IPS-20b (cell line): ENCODE results near the gene HYDIN.

ENCODE experiments used
- H3K27ac ChIP-seq: one replicate; pipeline ENCODE4 v1.5.1; 2013; ENCODE audit warnings: low read length
- H3K27me3 ChIP-seq: 2 replicates; pipeline ENCODE4 v1.6.1; 2013; ENCODE audit warnings: mild to moderate bottlenecking, low read length, inconsistent platforms; ENCODE audit not compliant: insufficient read depth
- H3K36me3 ChIP-seq: 2 replicates; pipeline ENCODE4 v1.6.1; 2013; ENCODE audit warnings: low read depth, mild to moderate bottlenecking, inconsistent platforms, low read length, moderate library complexity; ENCODE audit not compliant: insufficient read depth
- H3K4me1 ChIP-seq: 2 replicates; pipeline ENCODE4 v1.6.1; 2013; ENCODE audit warnings: mild to moderate bottlenecking, control low read depth, inconsistent platforms, low read length, moderate library complexity; ENCODE audit not compliant: insufficient read depth
- H3K4me3 ChIP-seq: 2 replicates; pipeline ENCODE4 v1.5.1; 2013; ENCODE audit warnings: mild to moderate bottlenecking, low read length, inconsistent platforms
- H3K9ac ChIP-seq: 2 replicates; pipeline ENCODE4 v1.6.1; 2013; ENCODE audit warnings: low read depth, mild to moderate bottlenecking, inconsistent platforms, low read length, moderate library complexity
- H3K9me3 ChIP-seq: 2 replicates; pipeline ENCODE4 v1.6.1; 2013; ENCODE audit warnings: mild to moderate bottlenecking, low read depth, low read length, inconsistent platforms; ENCODE audit not compliant: insufficient read depth

HYDIN gene

GRCh38 chr16:70805380-70805779 is 425.1 kb downstream of the HYDIN start:
- no peak overlapping the region for H3K27ac ChIP-seq
- no peak overlapping the region for H3K4me3 ChIP-seq
- no peaks in the 10 kb centered on the region for H3K36me3 ChIP-seq
- no peaks in the 10 kb centered on the region for H3K4me1 ChIP-seq
- H3K27me3 ChIP-seq, result peaks cover 65% of the 10 kb centered on the region
- no peak overlapping the region for H3K9ac ChIP-seq
- H3K9me3 ChIP-seq, result no peaks in the 10 kb centered on the region

- H3K4me3 ChIP-seq, result no peak overlapping the region
- H3K27ac ChIP-seq, result no peak overlapping the region
Measured at GRCh38 chr16:70804734-70805169, 425.8 kb downstream of the HYDIN start.

GRCh38 chr16:70804153-70804733 is 426.3 kb downstream of the HYDIN start:
- Histone ChIP-seq H3K27me3 (peaks cover 54% of the 10 kb centered on the region), H3K27ac (no peak overlapping the region), H3K4me3 (no peak overlapping the region), H3K9ac (no peak overlapping the region), H3K36me3 (no peaks in the 10 kb centered on the region), H3K9me3 (no peaks in the 10 kb centered on the region), H3K4me1 (no peaks in the 10 kb centered on the region; the same call in none of the 2 replicates)

More at GRCh38 chr16:70804734-70805169, 425.8 kb downstream of the HYDIN start:
- no peaks in the 10 kb centered on the region; the same call in none of the 2 replicates for H3K4me1 ChIP-seq
- H3K9ac ChIP-seq, result no peak overlapping the region
- no peaks in the 10 kb centered on the region for H3K36me3 ChIP-seq
- H3K9me3 ChIP-seq, result no peaks in the 10 kb centered on the region
- H3K27me3 ChIP-seq, result peaks cover 59% of the 10 kb centered on the region

- Histone ChIP-seq H3K4me3 (no peak overlapping the region), H3K9ac (no peak overlapping the region), H3K9me3 (no peaks in the 10 kb centered on the region), H3K36me3 (peaks cover 9% of the 10 kb centered on the region; the same call in 1 of the 2 replicates), H3K27me3 (peaks cover 50% of the 10 kb centered on the region), H3K4me1 (no peaks in the 10 kb centered on the region; the same call in none of the 2 replicates), H3K27ac (no peak overlapping the region)
Measured at GRCh38 chr16:70803319-70803718, 427.2 kb downstream of the HYDIN start.

GRCh38 chr16:70801611-70802010 is 428.9 kb downstream of the HYDIN start:
- Histone ChIP-seq H3K9ac (peak overlapping the region; percentile 2; the same call in 1 of the 2 replicates), H3K4me3 (peak overlapping the region; percentile 97), H3K27ac (no peak overlapping the region), H3K4me1 (no peaks in the 10 kb centered on the region; the same call in none of the 2 replicates), H3K36me3 (peaks cover 12% of the 10 kb centered on the region; the same call in 1 of the 2 replicates), H3K27me3 (peaks cover 33% of the 10 kb centered on the region), H3K9me3 (no peaks in the 10 kb centered on the region)

- peak within 1 kb of the TSS; percentile 97 for H3K4me3 ChIP-seq
- H3K9me3 ChIP-seq, result no peaks in the 10 kb centered on the region
- H3K27me3 ChIP-seq, result peaks cover 31% of the 10 kb centered on the region
- no peaks in the 10 kb centered on the region; the same call in none of the 2 replicates for H3K4me1 ChIP-seq
- H3K9ac ChIP-seq, result peak within 1 kb of the TSS; percentile 92
- no peak within 1 kb of the TSS for H3K27ac ChIP-seq
- peaks cover 12% of the 10 kb centered on the region; the same call in 1 of the 2 replicates for H3K36me3 ChIP-seq
Measured at GRCh38 chr16:70800781-70801480, 429.6 kb downstream of the HYDIN start, which contains the start of gene VAC14. Gene VAC14 (minus strand): TSS chr16:70801158. CDS start chr16:70800900, 258 bp downstream.

GRCh38 chr16:70800311-70800710 is 430.2 kb downstream of the HYDIN start:
- Histone ChIP-seq H3K27ac (no peak overlapping the region), H3K4me3 (peak overlapping the region; percentile 97), H3K9me3 (no peaks in the 10 kb centered on the region), H3K27me3 (peaks cover 31% of the 10 kb centered on the region), H3K4me1 (no peaks in the 10 kb centered on the region; the same call in none of the 2 replicates), H3K9ac (peak overlapping the region; percentile 92), H3K36me3 (peaks cover 12% of the 10 kb centered on the region; the same call in 1 of the 2 replicates)

- no peaks in the 10 kb centered on the region for H3K9me3 ChIP-seq
- H3K4me1 ChIP-seq, result no peaks in the 10 kb centered on the region; the same call in none of the 2 replicates
- H3K4me3 ChIP-seq, result no peak overlapping the region
- peaks cover 12% of the 10 kb centered on the region; the same call in 1 of the 2 replicates for H3K36me3 ChIP-seq
- H3K9ac ChIP-seq, result no peak overlapping the region
- H3K27me3 ChIP-seq, result no peaks in the 10 kb centered on the region
- H3K27ac ChIP-seq, result no peak overlapping the region
Measured at GRCh38 chr16:70796301-70796700, 434.2 kb downstream of the HYDIN start.

GRCh38 chr16:70795296-70795912 is 435.1 kb downstream of the HYDIN start:
- peaks cover 12% of the 10 kb centered on the region; the same call in 1 of the 2 replicates for H3K36me3 ChIP-seq
- H3K4me3 ChIP-seq, result no peak overlapping the region
- H3K27me3 ChIP-seq, result no peaks in the 10 kb centered on the region
- H3K27ac ChIP-seq, result no peak overlapping the region
- H3K9ac ChIP-seq, result no peak overlapping the region
- no peaks in the 10 kb centered on the region for H3K9me3 ChIP-seq
- H3K4me1 ChIP-seq, result no peaks in the 10 kb centered on the region; the same call in none of the 2 replicates

- Histone ChIP-seq H3K9ac (no peak overlapping the region), H3K27me3 (no peaks in the 10 kb centered on the region), H3K4me3 (no peak overlapping the region), H3K27ac (no peak overlapping the region), H3K4me1 (no peaks in the 10 kb centered on the region), H3K9me3 (no peaks in the 10 kb centered on the region), H3K36me3 (peaks cover 10% of the 10 kb centered on the region; the same call in 1 of the 2 replicates)
Measured at GRCh38 chr16:70793851-70794502, 436.5 kb downstream of the HYDIN start.

- no peak overlapping the region; the same call in 1 of the 2 replicates for H3K9ac ChIP-seq
- H3K36me3 ChIP-seq, result peaks cover 5% of the 10 kb centered on the region
Measured at GRCh38 chr16:70790815-70791214, 439.7 kb downstream of the HYDIN start.

More at GRCh38 chr16:70790815-70791214, 439.7 kb downstream of the HYDIN start:
- Histone ChIP-seq H3K4me3 (no peak overlapping the region), H3K27me3 (no peaks in the 10 kb centered on the region), H3K9me3 (no peaks in the 10 kb centered on the region), H3K27ac (no peak overlapping the region), H3K4me1 (no peaks in the 10 kb centered on the region)
